HepG2 (cell line): Measurements from ENCODE around the gene TALDO1. TPM values are rescaled to one million over a fixed set of nuclear protein-coding genes. Genes with fewer than 3 reads are reported as not detected.
A peak's percentile ranks its signal among the peaks of the same experiment; 100 is the strongest.

Experiments used
- CREM ChIP-seq, 2 experiments: sonication (generic) in 1 of 2; formaldehyde crosslinking in 1 of 2; IDR thresholded peaks; 2 replicates each; pipeline versions ENCODE4 v1.4.0 to v1.6.1; 2016 to 2020; ENCODE audit warnings: antibody characterized with exemption in 1 of 2, mild to moderate bottlenecking in 1 of 2, missing genetic modification reagents in 1 of 2
- FLYWCH1 ChIP-seq: sonication (generic); formaldehyde crosslinking; IDR thresholded peaks from 2 replicates; pipeline ENCODE4 v1.8.1; 2023; ENCODE audit warnings: mild to moderate bottlenecking, missing genetic modification reagents
- KLF12 ChIP-seq: sonication (generic); formaldehyde crosslinking; IDR thresholded peaks from 2 replicates; pipeline ENCODE4 v1.4.0; 2020; ENCODE audit warnings: missing genetic modification reagents, borderline replicate concordance
- POLR2G ChIP-seq: fragments of 200-400 bp; formaldehyde crosslinking; IDR thresholded peaks from 2 replicates; pipeline ENCODE4 v1.6.1; 2018; ENCODE audit warnings: mild to moderate bottlenecking, low read depth, low read length, moderate library complexity
- PRMT3 ChIP-seq: sonication (generic); formaldehyde crosslinking; IDR thresholded peaks from 2 replicates; pipeline ENCODE4 v1.8.1; 2022; ENCODE audit warnings: low read depth, mild to moderate bottlenecking, moderate library complexity, missing genetic modification reagents, borderline replicate concordance
- RBFOX2 ChIP-seq: fragments of 200-400 bp; formaldehyde crosslinking; IDR thresholded peaks from 2 replicates; pipeline ENCODE4 v1.6.1; 2017; ENCODE audit warnings: low read depth, mild to moderate bottlenecking, low read length
- REST ChIP-seq, 2 experiments: IDR thresholded peaks; 2 replicates each; pipeline ENCODE4 v1.6.1; 2011 to 2012; ENCODE audit warnings: low read length in 2 of 2, borderline replicate concordance in 1 of 2, low read depth in 1 of 2, mild to moderate bottlenecking in 1 of 2, moderate library complexity in 1 of 2
- SAP130 ChIP-seq: IDR thresholded peaks from 2 replicates; pipeline ENCODE4 v1.6.1; 2016; ENCODE audit warnings: low read depth
- SMAD3 ChIP-seq: sonication (generic); formaldehyde crosslinking; IDR thresholded peaks from 2 replicates; pipeline ENCODE4 v1.4.0; 2020; ENCODE audit warnings: missing genetic modification reagents
- SMYD3 ChIP-seq: sonication (generic); formaldehyde crosslinking; IDR thresholded peaks from 2 replicates; pipeline ENCODE4 v1.8.1; 2023; ENCODE audit warnings: mild to moderate bottlenecking, missing genetic modification reagents
- ZC3H13 ChIP-seq: sonication (generic); formaldehyde crosslinking; IDR thresholded peaks from 2 replicates; pipeline ENCODE4 v1.8.1; 2023; ENCODE audit warnings: mild to moderate bottlenecking, missing genetic modification reagents, moderate library complexity
- ZNF253 ChIP-seq: sonication (generic); formaldehyde crosslinking; IDR thresholded peaks from 2 replicates; pipeline ENCODE4 v1.8.0; 2022; ENCODE audit warnings: mild to moderate bottlenecking, missing genetic modification reagents, borderline replicate concordance
- ZNF318 ChIP-seq: sonication (generic); formaldehyde crosslinking; IDR thresholded peaks from 2 replicates; pipeline ENCODE4 v1.4.0; 2020; ENCODE audit warnings: mild to moderate bottlenecking, missing genetic modification reagents
- ZNF362 ChIP-seq: sonication (generic); formaldehyde crosslinking; IDR thresholded peaks from 2 replicates; pipeline ENCODE4 v1.4.0; 2020; ENCODE audit warnings: missing genetic modification reagents, mild to moderate bottlenecking, borderline replicate concordance
- ZNF672 ChIP-seq: sonication (generic); formaldehyde crosslinking; IDR thresholded peaks from 2 replicates; pipeline ENCODE4 v1.8.1; 2022; ENCODE audit warnings: missing genetic modification reagents
- polyA plus RNA-seq, 8 experiments: library from polyadenylated mRNA; depleted of rRNA in 3 of 8; stranded (reverse) in 7 of 8; unstranded in 1 of 8; fragments of >200 nt; fragmentation: Illumina TruSeq in 4 of 8; extraction: Trizol in 4 of 8; gene quantifications; 2 replicates each; pipeline versions ENCODE4 v1.2.1 to v1.2.3, GENCODE V29; 2011 to 2016; ENCODE audit warnings: low read depth in 4 of 8, missing spikeins in 1 of 8, mixed read lengths in 1 of 8; ENCODE audit not compliant: insufficient read depth in 1 of 8
- total RNA-seq, 5 experiments: library from RNA; depleted of rRNA; stranded (reverse); fragments of >200 nt; fragmentation: Illumina TruSeq; extraction: Trizol; gene quantifications; 2 replicates each; pipeline ENCODE4 v1.2.3, GENCODE V29; 2016; ENCODE audit warnings: low read depth in 1 of 5

Gene TALDO1
- total and polyA plus RNA-seq, 2 of the 13 experiments (the other 11 are each of a cell fraction or from before 2014, with no cell fraction given), result 107 to 240 TPM

GRCh38 chr11:777288-778255, 30.3 kb downstream of the TALDO1 start, which contains the start of gene GATD1 (continued):
- TF ChIP-seq ZNF318 (CRISPR knock-in tag) (no peak), RBFOX2 (peak; percentile 94), PRMT3 (no peak; the same call in 1 of the 2 replicates), SMYD3 (CRISPR knock-in tag) (no peak), REST (IDR thresholded peaks at IDR 0.05; ENCODE audit: borderline replicate concordance in 1 of 2, low read depth in 1 of 2, low read length in 2 of 2) (no peak), ZNF253 (CRISPR knock-in tag) (no peak; the same call in 1 of the 2 replicates), POLR2G (peak; percentile 88), SAP130 (CRISPR knock-in tag) (peak; percentile 54), ZNF672 (CRISPR knock-in tag) (no peak), CREM (IDR thresholded peaks at IDR 0.05) (no peak), CREM (CRISPR knock-in tag; IDR thresholded peaks at IDR 0.05) (no peak), SMAD3 (CRISPR knock-in tag) (no peak), FLYWCH1 (CRISPR knock-in tag) (no peak), KLF12 (CRISPR knock-in tag) (no peak), ZC3H13 (0 out of 2 replicates have a peak, but pooled peaks have one; percentile 38), ZNF362 (CRISPR knock-in tag) (no peak)
